GM18873 (cell line): ENCODE results near the gene GC.
"Not testable (repeated sequence)": the region's sequence is repeated elsewhere in the genome, so short reads cannot be mapped to it uniquely, and the experiment has no call there.

Source experiments
- ATAC-seq: cut with Tn5 transposase; IDR thresholded peaks from one replicate; pipeline ENCODE4 v1.9.1; 2021; ENCODE audit warnings: mild to moderate bottlenecking, moderate library complexity, moderate number of reproducible peaks; ENCODE audit not compliant: unreplicated experiment, low FRiP score

GC gene

GRCh38 chr4:71769434-71769833 lies 14.4 kb downstream of the GC start:
- ATAC-seq, result no peak

GRCh38 chr4:71768123-71768522 lies 15.8 kb downstream of the GC start:
- ATAC-seq, result no peak

- no peak for ATAC-seq
These were observed 18.0 kb downstream of the GC start for GRCh38 chr4:71765821-71766383.

GRCh38 chr4:71765350-71765749 lies 18.5 kb downstream of the GC start:
- no peak for ATAC-seq

GRCh38 chr4:71752383-71753042 lies 31.4 kb downstream of the GC start:
- ATAC-seq, result no peak

- ATAC-seq, result no peak
These were observed 34.8 kb downstream of the GC start for GRCh38 chr4:71749008-71749594.

- ATAC-seq, result no peak
These were observed 37.5 kb downstream of the GC start for GRCh38 chr4:71746379-71746778.

GRCh38 chr4:71738782-71739181 lies 45.1 kb downstream of the GC start:
- ATAC-seq, result not testable (repeated sequence)

- ATAC-seq, result no peak
These were observed 51.2 kb downstream of the GC start for GRCh38 chr4:71732706-71733105.

GRCh38 chr4:71732066-71732465 lies 51.8 kb downstream of the GC start:
- ATAC-seq, result no peak

GRCh38 chr4:71729856-71730255 lies 54.0 kb downstream of the GC start:
- ATAC-seq, result no peak

GRCh38 chr4:71713611-71714203 lies 70.2 kb downstream of the GC start:
- peak; percentile 72 for ATAC-seq

GRCh38 chr4:71711985-71712348 lies 71.9 kb downstream of the GC start:
- no peak for ATAC-seq

- ATAC-seq, result no peak
These were observed 72.6 kb downstream of the GC start for GRCh38 chr4:71711044-71711984.

- no peak for ATAC-seq
These were observed 73.9 kb downstream of the GC start for GRCh38 chr4:71709961-71710360.

- ATAC-seq, result no peak
These were observed 85.7 kb downstream of the GC start for GRCh38 chr4:71698141-71698540.

- ATAC-seq, result no peak
These were observed 86.8 kb downstream of the GC start for GRCh38 chr4:71697031-71697430.

- no peak for ATAC-seq
These were observed 88.9 kb downstream of the GC start for GRCh38 chr4:71694961-71695360.

GRCh38 chr4:71692963-71693362 lies 90.9 kb downstream of the GC start:
- no peak for ATAC-seq

- no peak for ATAC-seq
These were observed 91.7 kb downstream of the GC start for GRCh38 chr4:71692198-71692597.
